HG03520 (cell line): Measurements from ENCODE around the gene SLC25A43.
"Not testable (repeated sequence)": the region's sequence is repeated elsewhere in the genome, so short reads cannot be mapped to it uniquely, and the experiment has no call there.

Source experiments
- ATAC-seq: cut with Tn5 transposase; IDR thresholded peaks from one replicate; pipeline ENCODE4 v1.9.1; 2021; ENCODE audit warnings: mild to moderate bottlenecking, moderate library complexity; ENCODE audit not compliant: unreplicated experiment

Gene SLC25A43

GRCh38 chrX:119398974-119399771 is at the start of gene SLC25A43:
Gene SLC25A43, plus strand, starts transcription at chrX:119399336. Its CDS starts 68 bp downstream, at chrX:119399404.
- ATAC-seq = peak; percentile 73

GRCh38 chrX:119359618-119360382 is 39.3 kb upstream of the SLC25A43 start:
- no peak for ATAC-seq

- not testable (repeated sequence) for ATAC-seq
These were observed 37.7 kb upstream of the SLC25A43 start for GRCh38 chrX:119361451-119361850.

- not testable (repeated sequence) for ATAC-seq
These were observed 37.1 kb upstream of the SLC25A43 start for GRCh38 chrX:119362074-119362473.

- no peak for ATAC-seq
These were observed 35.7 kb upstream of the SLC25A43 start for GRCh38 chrX:119363391-119363790.

- ATAC-seq = not testable (repeated sequence)
These were observed 27.3 kb upstream of the SLC25A43 start for GRCh38 chrX:119371861-119372260.

GRCh38 chrX:119374736-119375135 is 24.4 kb upstream of the SLC25A43 start:
- ATAC-seq = no peak

- ATAC-seq = no peak
These were observed 23.6 kb upstream of the SLC25A43 start for GRCh38 chrX:119375561-119375960.

- ATAC-seq = no peak
These were observed 22.8 kb upstream of the SLC25A43 start for GRCh38 chrX:119376312-119376711.

- no peak for ATAC-seq
These were observed 17.7 kb upstream of the SLC25A43 start for GRCh38 chrX:119381349-119381944.

- no peak for ATAC-seq
These were observed 16.5 kb upstream of the SLC25A43 start for GRCh38 chrX:119382606-119383005.

GRCh38 chrX:119386685-119387084 is 12.5 kb upstream of the SLC25A43 start:
- not testable (repeated sequence) for ATAC-seq

GRCh38 chrX:119387426-119387825 is 11.7 kb upstream of the SLC25A43 start:
- ATAC-seq = not testable (repeated sequence)

GRCh38 chrX:119389214-119389613 is 9.9 kb upstream of the SLC25A43 start:
- ATAC-seq = peak; percentile 71

GRCh38 chrX:119389871-119390501 is 9.2 kb upstream of the SLC25A43 start:
- ATAC-seq = no peak

- no peak for ATAC-seq
These were observed 7.9 kb upstream of the SLC25A43 start for GRCh38 chrX:119391279-119391678.

- ATAC-seq = no peak
These were observed 6.0 kb upstream of the SLC25A43 start for GRCh38 chrX:119393144-119393543.

GRCh38 chrX:119398587-119398973 is 556 bp upstream of the SLC25A43 start:
- no peak for ATAC-seq

GRCh38 chrX:119399772-119400101 is 601 bp downstream of the SLC25A43 start:
- ATAC-seq = peak; percentile 6

- ATAC-seq = no peak
These were observed 2.4 kb downstream of the SLC25A43 start for GRCh38 chrX:119401569-119401968.

GRCh38 chrX:119402588-119402987 is 3.5 kb downstream of the SLC25A43 start:
- ATAC-seq = no peak
